Type B pancreatic cell (in vitro differentiated cells): ENCODE results near the gene EFCAB6. TPM values are rescaled to one million over a fixed set of nuclear protein-coding genes. Genes with fewer than 3 reads are reported as not detected.

ENCODE experiments used
- DNase-seq: peaks from one replicate; pipeline ENCODE4 v3.0.0; 2021; ENCODE audit warnings: mixed read lengths; ENCODE audit not compliant: unreplicated experiment; ENCODE audit errors: extremely low spot score
- H3K27ac Mint-ChIP-seq: 2 replicates; pipeline ENCODE4 v1.8.0; 2021; ENCODE audit warnings: mild to moderate bottlenecking, mixed read lengths
- H3K27me3 Mint-ChIP-seq: 2 replicates; pipeline ENCODE4 v1.8.0; 2021; ENCODE audit warnings: mixed read lengths
- H3K36me3 Mint-ChIP-seq: 2 replicates; pipeline ENCODE4 v1.8.0; 2021; ENCODE audit warnings: mixed read lengths
- H3K4me1 Mint-ChIP-seq: one replicate; pipeline ENCODE4 v1.8.0; 2021; ENCODE audit warnings: mixed read lengths; ENCODE audit not compliant: unreplicated experiment
- H3K4me3 Mint-ChIP-seq: 2 replicates; pipeline ENCODE4 v1.8.0; 2021; ENCODE audit warnings: mild to moderate bottlenecking, mixed read lengths
- H3K9me3 Mint-ChIP-seq: 2 replicates; pipeline ENCODE4 v1.8.0; 2021; ENCODE audit warnings: mixed read lengths
- CTCF ChIP-seq: fragments of 200-600 bp; sonication (generic); conservative IDR thresholded peaks from 2 replicates; pipeline ENCODE4 v1.5.0; 2021; ENCODE audit warnings: antibody characterized with exemption, mild to moderate bottlenecking
- total RNA-seq: library from RNA; stranded (reverse); gene quantifications from 2 replicates; pipeline ENCODE4 v1.2.1, GENCODE V29; 2021; ENCODE audit warnings: low replicate concordance

The EFCAB6 gene
- total RNA-seq, 1 donor from 2014 or later: 5.3 TPM

GRCh38 chr22:43554694-43555365 lies 257.3 kb downstream of the EFCAB6 start:
- no peaks in the 10 kb centered on the region for H3K4me1 Mint-ChIP-seq
- TF ChIP-seq CTCF: no peak
- no peak overlapping the region for H3K27ac Mint-ChIP-seq
- H3K36me3 Mint-ChIP-seq: peaks cover 5% of the 10 kb centered on the region
- no peaks in the 10 kb centered on the region for H3K9me3 Mint-ChIP-seq
- no peak for DNase-seq
- no peak overlapping the region for H3K4me3 Mint-ChIP-seq
- H3K27me3 Mint-ChIP-seq: peaks cover 4% of the 10 kb centered on the region

- Mint-ChIP-seq H3K4me1 (no peaks in the 10 kb centered on the region), H3K27me3 (peaks cover 4% of the 10 kb centered on the region), H3K36me3 (peaks cover 5% of the 10 kb centered on the region), H3K9me3 (no peaks in the 10 kb centered on the region), H3K27ac (no peak overlapping the region), H3K4me3 (no peak overlapping the region)
- no peak for DNase-seq
- TF ChIP-seq CTCF: no peak
These were observed 257.9 kb downstream of the EFCAB6 start for GRCh38 chr22:43554259-43554636.

- peaks cover 4% of the 10 kb centered on the region for H3K27me3 Mint-ChIP-seq
- no peak overlapping the region for H3K27ac Mint-ChIP-seq
- DNase-seq: no peak
- no peaks in the 10 kb centered on the region for H3K4me1 Mint-ChIP-seq
- no peak overlapping the region for H3K4me3 Mint-ChIP-seq
- H3K36me3 Mint-ChIP-seq: peaks cover 5% of the 10 kb centered on the region
- no peak for TF ChIP-seq CTCF
- no peaks in the 10 kb centered on the region for H3K9me3 Mint-ChIP-seq
These were observed 258.4 kb downstream of the EFCAB6 start for GRCh38 chr22:43553451-43554258.

GRCh38 chr22:43550672-43551071 lies 261.4 kb downstream of the EFCAB6 start:
- Mint-ChIP-seq H3K27ac (no peak overlapping the region), H3K4me3 (no peak overlapping the region), H3K9me3 (no peaks in the 10 kb centered on the region), H3K4me1 (no peaks in the 10 kb centered on the region), H3K27me3 (peaks cover 4% of the 10 kb centered on the region), H3K36me3 (peaks cover 5% of the 10 kb centered on the region)
- DNase-seq: no peak
- TF ChIP-seq CTCF: no peak

- no peak overlapping the region for H3K4me3 Mint-ChIP-seq
- H3K36me3 Mint-ChIP-seq: peaks cover 5% of the 10 kb centered on the region
- no peaks in the 10 kb centered on the region for H3K9me3 Mint-ChIP-seq
- TF ChIP-seq CTCF: no peak
- no peaks in the 10 kb centered on the region for H3K4me1 Mint-ChIP-seq
- peaks cover 4% of the 10 kb centered on the region for H3K27me3 Mint-ChIP-seq
- H3K27ac Mint-ChIP-seq: no peak overlapping the region
- no peak for DNase-seq
These were observed 262.0 kb downstream of the EFCAB6 start for GRCh38 chr22:43550024-43550620.
